GM18499 (cell line): ENCODE data around the gene UNC50.
"Not testable (repeated sequence)": the region's sequence is repeated elsewhere in the genome, so short reads cannot be mapped to it uniquely, and the experiment has no call there.

Experiments used
- ATAC-seq: cut with Tn5 transposase; IDR thresholded peaks from one replicate; pipeline ENCODE4 v1.9.1; 2021; ENCODE audit warnings: moderate number of reproducible peaks; ENCODE audit not compliant: insufficient read depth, unreplicated experiment

UNC50 gene

GRCh38 chr2:98658816-98659490, 50.6 kb downstream of the UNC50 start:
- no peak for ATAC-seq

GRCh38 chr2:98659491-98659840, 51.1 kb downstream of the UNC50 start:
- not testable (repeated sequence) for ATAC-seq

- no peak for ATAC-seq
These were observed 55.2 kb downstream of the UNC50 start for GRCh38 chr2:98663511-98664090.

GRCh38 chr2:98664323-98664722, 55.9 kb downstream of the UNC50 start:
- no peak for ATAC-seq

GRCh38 chr2:98665677-98666076, 57.3 kb downstream of the UNC50 start:
- ATAC-seq = no peak
